HG03064 (cell line): ENCODE results near the gene CHRNE.
A peak's percentile ranks its signal among the peaks of the same experiment; 100 is the strongest.

ENCODE experiments used
- ATAC-seq: cut with Tn5 transposase; IDR thresholded peaks from one replicate; pipeline ENCODE4 v1.9.1; 2021; ENCODE audit warnings: low read depth; ENCODE audit not compliant: unreplicated experiment

CHRNE gene

GRCh38 chr17:4903051-4903818 lies at the start of gene CHRNE:
TSS of gene CHRNE (minus strand) at chr17:4903098. CDS start at chr17:4903063, 35 bp downstream.
- ATAC-seq: no peak

- no peak for ATAC-seq
Observed at GRCh38 chr17:4951486-4951885, 48.6 kb upstream of the CHRNE start.

- no peak for ATAC-seq
Observed at GRCh38 chr17:4950746-4951204, 47.9 kb upstream of the CHRNE start, which contains the start of gene ENO3. TSS of gene ENO3 (plus strand) at chr17:4951119. CDS start at chr17:4951830, 711 bp downstream.

- ATAC-seq: peak; percentile 9
Observed at GRCh38 chr17:4950075-4950745, 47.3 kb upstream of the CHRNE start.

- ATAC-seq: peak; percentile 18
Observed at GRCh38 chr17:4949321-4950074, 46.6 kb upstream of the CHRNE start.

- ATAC-seq: peak; percentile 31
Observed at GRCh38 chr17:4948931-4949320, 46.0 kb upstream of the CHRNE start.

- no peak for ATAC-seq
Observed at GRCh38 chr17:4948166-4948930, 45.5 kb upstream of the CHRNE start, which contains the start of gene PFN1. TSS of gene PFN1 (minus strand) at chr17:4948530. CDS start at chr17:4948394, 136 bp downstream.

GRCh38 chr17:4947411-4948165 lies 44.7 kb upstream of the CHRNE start:
- ATAC-seq: no peak

- ATAC-seq: no peak
Observed at GRCh38 chr17:4947010-4947410, 44.1 kb upstream of the CHRNE start.

- no peak for ATAC-seq
Observed at GRCh38 chr17:4946312-4946976, 43.5 kb upstream of the CHRNE start.

- ATAC-seq: no peak
Observed at GRCh38 chr17:4945944-4946280, 43.0 kb upstream of the CHRNE start.

- ATAC-seq: no peak
Observed at GRCh38 chr17:4945176-4945943, 42.5 kb upstream of the CHRNE start.

- no peak for ATAC-seq
Observed at GRCh38 chr17:4944554-4945175, 41.8 kb upstream of the CHRNE start.

GRCh38 chr17:4944163-4944553 lies 41.3 kb upstream of the CHRNE start:
- no peak for ATAC-seq

GRCh38 chr17:4942760-4943508 lies 40.0 kb upstream of the CHRNE start:
- ATAC-seq: no peak

GRCh38 chr17:4941319-4941610 lies 38.4 kb upstream of the CHRNE start:
- no peak for ATAC-seq

GRCh38 chr17:4940555-4941318 lies 37.8 kb upstream of the CHRNE start:
- no peak for ATAC-seq
